Glutamatergic neuron (in vitro differentiated cells): Measurements from ENCODE around the gene MED20. TPM values are rescaled to one million over a fixed set of nuclear protein-coding genes. Genes with fewer than 3 reads are reported as not detected.

Experiments
- DNase-seq: peaks from one replicate; pipeline ENCODE4 v3.0.0; 2022
- H3K27ac Mint-ChIP-seq: one replicate; pipeline ENCODE4 v1.8.0; 2020; ENCODE audit warnings: mild to moderate bottlenecking, mixed read lengths, inconsistent platforms; ENCODE audit not compliant: unreplicated experiment
- H3K27me3 Mint-ChIP-seq: one replicate; pipeline ENCODE4 v1.8.0; 2020; ENCODE audit warnings: mild to moderate bottlenecking, moderate library complexity, mixed read lengths, inconsistent platforms; ENCODE audit not compliant: unreplicated experiment
- H3K36me3 Mint-ChIP-seq: one replicate; pipeline ENCODE4 v1.8.0; 2020; ENCODE audit warnings: mild to moderate bottlenecking, mixed read lengths, inconsistent platforms; ENCODE audit not compliant: unreplicated experiment
- H3K4me1 Mint-ChIP-seq: one replicate; pipeline ENCODE4 v1.8.0; 2020; ENCODE audit warnings: mild to moderate bottlenecking, low read depth, mixed read lengths, inconsistent platforms; ENCODE audit not compliant: unreplicated experiment
- H3K4me3 Mint-ChIP-seq: one replicate; pipeline ENCODE4 v1.8.0; 2020; ENCODE audit warnings: mild to moderate bottlenecking, mixed read lengths, inconsistent platforms; ENCODE audit not compliant: unreplicated experiment
- H3K9me3 Mint-ChIP-seq: one replicate; pipeline ENCODE4 v1.8.0; 2020; ENCODE audit warnings: mild to moderate bottlenecking, moderate library complexity, mixed read lengths, inconsistent platforms; ENCODE audit not compliant: unreplicated experiment
- total RNA-seq: library from RNA; stranded (reverse); fragmentation: NEBNext Ultra II Directional; extraction: Animal tissue kit (Norgen Biotek cat#: 25700); gene quantifications from one replicate; pipeline ENCODE4 v1.2.1, GENCODE V29; 2021; ENCODE audit not compliant: unreplicated experiment
- TF ChIP-seq, protein P1 (sequence below): fragments of 200-600 bp; sonication (generic); IDR thresholded peaks from one replicate; pipeline ENCODE4 v1.5.0; 2021; ENCODE audit not compliant: partially characterized antibody, unreplicated experiment

The MED20 gene
- total RNA-seq, 1 donor from 2014 or later: 30.9 TPM

DNA sequence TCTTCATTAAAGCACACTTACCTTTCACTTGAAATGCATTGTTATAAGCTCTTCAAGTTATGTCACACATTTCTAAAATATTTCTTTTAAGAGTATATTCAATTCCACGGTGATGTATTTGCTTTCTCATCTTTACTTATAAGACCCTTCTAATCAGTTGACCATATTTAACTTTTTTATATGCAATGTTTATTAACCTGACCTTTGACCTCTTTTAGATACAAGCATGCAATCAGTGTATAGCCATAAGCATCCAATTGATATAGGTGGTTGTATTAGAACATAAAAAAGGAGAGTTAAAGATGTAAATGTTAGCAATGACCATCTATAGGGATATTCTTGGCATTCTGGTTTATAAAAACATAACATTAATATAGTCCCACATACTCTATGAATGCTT lies 35.0 kb downstream of the MED20 start:
- H3K4me1 Mint-ChIP-seq: peaks cover 6% of the 10 kb centered on the region
- H3K4me3 Mint-ChIP-seq: no peak overlapping the region
- H3K36me3 Mint-ChIP-seq: no peaks in the 10 kb centered on the region
- H3K27ac Mint-ChIP-seq: no peak overlapping the region
- H3K27me3 Mint-ChIP-seq: no peaks in the 10 kb centered on the region
- TF ChIP-seq, protein P1, sequence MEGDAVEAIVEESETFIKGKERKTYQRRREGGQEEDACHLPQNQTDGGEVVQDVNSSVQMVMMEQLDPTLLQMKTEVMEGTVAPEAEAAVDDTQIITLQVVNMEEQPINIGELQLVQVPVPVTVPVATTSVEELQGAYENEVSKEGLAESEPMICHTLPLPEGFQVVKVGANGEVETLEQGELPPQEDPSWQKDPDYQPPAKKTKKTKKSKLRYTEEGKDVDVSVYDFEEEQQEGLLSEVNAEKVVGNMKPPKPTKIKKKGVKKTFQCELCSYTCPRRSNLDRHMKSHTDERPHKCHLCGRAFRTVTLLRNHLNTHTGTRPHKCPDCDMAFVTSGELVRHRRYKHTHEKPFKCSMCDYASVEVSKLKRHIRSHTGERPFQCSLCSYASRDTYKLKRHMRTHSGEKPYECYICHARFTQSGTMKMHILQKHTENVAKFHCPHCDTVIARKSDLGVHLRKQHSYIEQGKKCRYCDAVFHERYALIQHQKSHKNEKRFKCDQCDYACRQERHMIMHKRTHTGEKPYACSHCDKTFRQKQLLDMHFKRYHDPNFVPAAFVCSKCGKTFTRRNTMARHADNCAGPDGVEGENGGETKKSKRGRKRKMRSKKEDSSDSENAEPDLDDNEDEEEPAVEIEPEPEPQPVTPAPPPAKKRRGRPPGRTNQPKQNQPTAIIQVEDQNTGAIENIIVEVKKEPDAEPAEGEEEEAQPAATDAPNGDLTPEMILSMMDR: no peak
- no peaks in the 10 kb centered on the region for H3K9me3 Mint-ChIP-seq
- no peak for DNase-seq

DNA sequence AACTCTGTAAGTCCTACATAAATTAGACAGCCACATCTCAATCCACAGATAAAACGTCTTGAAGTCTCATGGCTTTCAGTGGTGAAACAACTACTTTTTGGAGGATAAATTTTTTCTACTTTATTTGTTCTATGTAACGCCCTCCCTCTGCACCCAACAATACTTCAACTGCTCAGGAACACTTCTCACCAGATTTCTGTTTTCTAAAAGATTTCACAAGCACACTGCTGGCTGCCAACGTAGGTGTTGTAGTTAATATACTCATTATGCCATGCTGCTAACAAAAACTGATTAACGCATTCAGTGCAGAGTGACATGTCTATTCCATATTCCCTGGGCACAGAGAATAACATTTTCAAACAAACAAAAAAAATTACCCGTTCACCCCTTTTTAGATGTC lies 36.0 kb downstream of the MED20 start:
- Mint-ChIP-seq H3K36me3 (no peaks in the 10 kb centered on the region), H3K4me1 (peaks cover 6% of the 10 kb centered on the region), H3K4me3 (no peak overlapping the region), H3K9me3 (no peaks in the 10 kb centered on the region), H3K27ac (no peak overlapping the region), H3K27me3 (no peaks in the 10 kb centered on the region)
- no peak for DNase-seq
- TF ChIP-seq, protein P1: no peak

DNA sequence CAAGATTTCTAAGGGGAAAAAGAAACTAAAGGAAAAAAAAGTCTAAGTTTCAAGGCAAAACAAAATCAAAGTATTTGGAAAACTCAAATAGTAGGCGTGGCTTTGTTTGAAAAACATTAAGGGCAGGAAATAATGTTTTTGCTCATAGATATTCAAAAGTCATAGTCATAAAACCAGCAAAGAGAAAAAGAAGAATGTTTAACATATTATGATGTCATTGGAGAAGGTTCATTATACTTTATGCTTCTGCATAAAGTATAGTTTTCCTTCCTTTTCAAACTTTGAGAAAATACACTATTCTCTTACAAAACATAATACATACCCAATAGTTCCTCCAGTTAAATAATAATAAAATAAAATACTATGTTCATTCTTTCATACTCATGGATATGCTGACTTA lies 39.4 kb downstream of the MED20 start:
- no peaks in the 10 kb centered on the region for H3K27me3 Mint-ChIP-seq
- no peak overlapping the region for H3K27ac Mint-ChIP-seq
- no peaks in the 10 kb centered on the region for H3K9me3 Mint-ChIP-seq
- no peaks in the 10 kb centered on the region for H3K4me1 Mint-ChIP-seq
- DNase-seq: no peak
- H3K4me3 Mint-ChIP-seq: no peak overlapping the region
- TF ChIP-seq, protein P1: no peak
- no peaks in the 10 kb centered on the region for H3K36me3 Mint-ChIP-seq

DNA sequence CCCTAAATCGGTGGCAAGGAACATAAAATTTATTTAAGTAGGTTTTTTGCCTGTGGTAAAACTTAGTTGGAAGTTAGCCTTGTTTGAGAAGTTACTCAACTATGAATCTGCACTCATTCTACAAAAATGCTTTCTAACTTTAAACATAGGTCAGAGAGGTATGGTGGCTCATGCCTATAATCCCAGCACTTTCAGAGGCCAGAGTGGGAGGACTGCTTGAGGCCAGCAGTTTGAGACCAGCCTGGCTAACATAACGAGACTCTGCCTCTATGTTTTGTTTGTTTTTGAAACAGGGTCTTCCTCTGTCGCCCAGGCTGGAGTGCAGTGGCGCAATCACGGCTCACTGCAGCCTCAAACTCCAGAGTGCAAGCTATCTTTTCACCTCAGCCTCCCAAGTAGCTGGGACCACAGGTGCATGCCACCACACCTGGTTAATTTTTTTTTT lies 42.0 kb downstream of the MED20 start:
- no peak for DNase-seq
- H3K9me3 Mint-ChIP-seq: no peaks in the 10 kb centered on the region

DNA sequence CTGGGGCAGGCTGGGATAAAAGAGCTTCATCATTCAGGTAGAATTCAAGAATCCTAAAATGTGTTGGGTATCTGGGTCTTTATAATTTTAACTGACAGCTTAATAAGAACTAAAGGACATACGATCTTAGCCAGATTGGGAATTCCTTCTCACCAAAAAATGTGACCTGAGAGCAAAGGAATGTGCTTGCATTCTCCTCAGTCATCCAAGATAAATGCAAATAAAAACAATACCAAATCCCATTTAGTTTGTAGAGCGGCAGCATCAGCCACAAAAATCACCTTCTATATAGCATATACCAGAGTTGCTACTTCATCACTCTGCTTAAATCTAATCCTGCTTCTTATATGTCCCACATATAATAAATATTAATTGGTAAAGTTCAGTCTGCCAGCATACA lies 42.7 kb downstream of the MED20 start:
- Mint-ChIP-seq H3K27me3 (no peaks in the 10 kb centered on the region), H3K36me3 (no peaks in the 10 kb centered on the region), H3K4me1 (no peaks in the 10 kb centered on the region), H3K4me3 (no peak overlapping the region), H3K27ac (no peak overlapping the region), H3K9me3 (no peaks in the 10 kb centered on the region)
- TF ChIP-seq, protein P1: no peak
- no peak for DNase-seq

More for the DNA sequence above, 42.0 kb downstream of the MED20 start:
- TF ChIP-seq, protein P1: no peak
- Mint-ChIP-seq H3K27ac (no peak overlapping the region), H3K36me3 (no peaks in the 10 kb centered on the region), H3K4me1 (no peaks in the 10 kb centered on the region), H3K27me3 (no peaks in the 10 kb centered on the region), H3K4me3 (no peak overlapping the region)
